ENCODE measurements around the gene SCN2A.

SCN2A gene

DNA sequence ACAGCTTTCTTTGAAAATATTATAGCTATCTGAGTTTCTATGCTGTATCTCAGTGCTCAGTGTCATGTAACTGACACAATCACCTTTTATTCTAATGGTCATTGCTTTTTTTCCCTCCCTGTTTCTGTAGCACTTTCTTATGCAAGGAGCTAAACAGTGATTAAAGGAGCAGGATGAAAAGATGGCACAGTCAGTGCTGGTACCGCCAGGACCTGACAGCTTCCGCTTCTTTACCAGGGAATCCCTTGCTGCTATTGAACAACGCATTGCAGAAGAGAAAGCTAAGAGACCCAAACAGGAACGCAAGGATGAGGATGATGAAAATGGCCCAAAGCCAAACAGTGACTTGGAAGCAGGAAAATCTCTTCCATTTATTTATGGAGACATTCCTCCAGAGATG, 56.4 kb downstream of the SCN2A start (continued):
- TF ChIP-seq ZNF560 (tag by site-specific recombination; IDR thresholded peaks at IDR 0.05; ENCODE audit: borderline replicate concordance), result no peak
- TF ChIP-seq ZFHX2 (tag by site-specific recombination; conservative IDR thresholded peaks at IDR 0.05), result no peak
- no peak for TF ChIP-seq GLIS2 (tag by site-specific recombination; IDR thresholded peaks at IDR 0.05)
- TF ChIP-seq ZNF211 (tag by site-specific recombination; IDR thresholded peaks at IDR 0.05; ENCODE audit: low read depth), result no peak

DNA sequence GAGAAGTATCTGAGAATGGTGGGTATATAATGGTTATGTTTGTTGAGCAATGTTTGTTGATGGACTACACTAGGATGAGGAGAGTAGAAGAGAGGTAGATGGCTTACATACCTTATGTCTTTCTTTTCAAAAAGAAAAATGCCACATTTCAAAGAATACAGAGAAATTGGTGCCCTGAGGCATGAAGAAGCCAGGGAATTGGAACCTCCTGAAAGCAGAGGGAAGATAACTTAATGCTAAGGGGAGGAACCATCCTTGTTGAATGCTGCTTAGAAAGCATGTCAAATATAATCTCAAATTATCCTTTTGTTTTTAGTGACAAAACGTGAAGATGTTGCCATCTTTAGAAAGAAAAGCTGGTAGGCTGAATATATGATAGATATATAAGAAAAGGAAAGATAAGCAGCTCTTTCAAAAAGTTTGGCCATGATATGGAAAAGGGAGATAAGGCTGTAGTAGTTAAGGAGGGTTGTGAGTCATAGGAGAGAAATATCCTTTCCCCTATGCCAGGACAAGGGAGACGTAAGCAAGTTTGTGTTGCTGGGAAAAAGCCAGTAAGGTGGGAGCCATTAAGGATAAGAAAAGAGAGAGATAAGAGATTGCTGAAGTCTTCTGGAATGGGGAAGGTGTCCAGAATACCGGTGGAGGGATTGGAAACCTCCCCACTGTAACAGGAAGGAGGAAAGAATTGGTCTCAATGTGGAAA, 66.3 kb downstream of the SCN2A start:
- Histone ChIP-seq H3K27ac (ENCODE audit: extremely low read depth, low read depth, low read length) (no peak overlapping the region), H3K4me3 (ENCODE audit: low read depth, low read length) (no peak overlapping the region), H3K36me3 (ENCODE audit: control insufficient read depth in 2 of 2, insufficient read depth in 1 of 2, low read length in 2 of 2) (no peaks in the 10 kb centered on the region), H3K9me3 (ENCODE audit: control insufficient read depth, insufficient read depth, low read depth, low read length) (no peaks in the 10 kb centered on the region), H3K4me1 (ENCODE audit: control insufficient read depth, insufficient read depth, low read length) (no peaks in the 10 kb centered on the region)
- ChIA-PET CTCF (interaction anchor here (0.6 to 2.8 kb wide), 15 partner anchors 10 to 401 kb away, joined by 3 to 17 read pairs (median 4); partner anchors contain the start of gene SCN2A), POLR2A (no interaction called here)
- TF ChIP-seq TCF7L2 (IDR thresholded peaks at IDR 0.05; ENCODE audit: borderline replicate concordance, low read depth, low read length) (no peak), SCRT1 (tag by site-specific recombination; IDR thresholded peaks at IDR 0.05; ENCODE audit: borderline replicate concordance) (no peak), ZNF664 (tag by site-specific recombination; IDR thresholded peaks at IDR 0.05) (no peak), ZNF324 (tag by site-specific recombination; IDR thresholded peaks at IDR 0.05) (no peak), ZNF18 (tag by site-specific recombination; IDR thresholded peaks at IDR 0.05) (no peak), OVOL3 (tag by site-specific recombination; IDR thresholded peaks at IDR 0.05) (no peak), ZNF701 (tag by site-specific recombination; IDR thresholded peaks at IDR 0.05) (no peak), ZNF174 (tag by site-specific recombination; IDR thresholded peaks at IDR 0.05) (no peak), SP7 (tag by site-specific recombination; IDR thresholded peaks at IDR 0.05) (no peak), KLF7 (tag by site-specific recombination; IDR thresholded peaks at IDR 0.05; ENCODE audit: borderline replicate concordance) (no peak)

- TF ChIP-seq ZNF830 (tag by site-specific recombination; IDR thresholded peaks at IDR 0.05; ENCODE audit: low read depth), result no peak
- POLR2A ChIA-PET, result no interaction called here
- H3K36me3 ChIP-seq (ENCODE audit: control insufficient read depth in 2 of 2, insufficient read depth in 1 of 2, low read length in 2 of 2), result no peaks in the 10 kb centered on the region
These were observed 68.1 kb downstream of the SCN2A start for GRCh38 chr2:165307317-165307716.

GRCh38 chr2:165311949-165312348, 72.7 kb downstream of the SCN2A start:
- TF ChIP-seq ZNF670 (tag by site-specific recombination; IDR thresholded peaks at IDR 0.05; ENCODE audit: low read depth) (no peak), ZFHX2 (tag by site-specific recombination; conservative IDR thresholded peaks at IDR 0.05) (peak; percentile 39), SP2 (tag by site-specific recombination; IDR thresholded peaks at IDR 0.05) (no peak), EGR2 (tag by site-specific recombination; IDR thresholded peaks at IDR 0.05; ENCODE audit: low read depth) (peak; percentile 54), ZXDB (tag by site-specific recombination; IDR thresholded peaks at IDR 0.05) (no peak), ZNF561 (tag by site-specific recombination; IDR thresholded peaks at IDR 0.05; ENCODE audit: borderline replicate concordance) (no peak), ZNF677 (tag by site-specific recombination; IDR thresholded peaks at IDR 0.05) (no peak), ZNF701 (tag by site-specific recombination; IDR thresholded peaks at IDR 0.05) (no peak), REST (tag by site-specific recombination; IDR thresholded peaks at IDR 0.05) (no peak), SCRT1 (tag by site-specific recombination; IDR thresholded peaks at IDR 0.05; ENCODE audit: borderline replicate concordance) (no peak), YY2 (tag by site-specific recombination; IDR thresholded peaks at IDR 0.05) (no peak)
- TF ChIP-seq, protein P1, sequence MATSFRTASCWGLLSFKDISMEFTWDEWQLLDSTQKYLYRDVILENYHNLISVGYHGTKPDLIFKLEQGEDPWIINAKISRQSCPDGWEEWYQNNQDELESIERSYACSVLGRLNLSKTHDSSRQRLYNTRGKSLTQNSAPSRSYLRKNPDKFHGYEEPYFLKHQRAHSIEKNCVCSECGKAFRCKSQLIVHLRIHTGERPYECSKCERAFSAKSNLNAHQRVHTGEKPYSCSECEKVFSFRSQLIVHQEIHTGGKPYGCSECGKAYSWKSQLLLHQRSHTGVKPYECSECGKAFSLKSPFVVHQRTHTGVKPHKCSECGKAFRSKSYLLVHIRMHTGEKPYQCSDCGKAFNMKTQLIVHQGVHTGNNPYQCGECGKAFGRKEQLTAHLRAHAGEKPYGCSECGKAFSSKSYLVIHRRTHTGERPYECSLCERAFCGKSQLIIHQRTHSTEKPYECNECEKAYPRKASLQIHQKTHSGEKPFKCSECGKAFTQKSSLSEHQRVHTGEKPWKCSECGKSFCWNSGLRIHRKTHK (tag by site-specific recombination; IDR thresholded peaks at IDR 0.05), result no peak
- H3K27ac ChIP-seq (ENCODE audit: extremely low read depth, low read depth, low read length), result no peak overlapping the region
- no peaks in the 10 kb centered on the region for H3K4me1 ChIP-seq (ENCODE audit: control insufficient read depth, insufficient read depth, low read length)
- POLR2A ChIA-PET, result no interaction called here
- no peak overlapping the region for H3K4me3 ChIP-seq (ENCODE audit: low read depth, low read length)
- CTCF ChIA-PET, result interaction anchor here (1.7 kb wide), 1 partner anchor 73 kb away, joined by 9 read pairs; the partner anchor contains the start of gene SCN2A
- no peaks in the 10 kb centered on the region for H3K9me3 ChIP-seq (ENCODE audit: control insufficient read depth, insufficient read depth, low read depth, low read length)
- H3K36me3 ChIP-seq (ENCODE audit: control insufficient read depth in 2 of 2, insufficient read depth in 1 of 2, low read length in 2 of 2), result no peaks in the 10 kb centered on the region

More at GRCh38 chr2:165307317-165307716, 68.1 kb downstream of the SCN2A start:
- Histone ChIP-seq H3K27ac (ENCODE audit: extremely low read depth, low read depth, low read length) (no peak overlapping the region), H3K4me1 (ENCODE audit: control insufficient read depth, insufficient read depth, low read length) (no peaks in the 10 kb centered on the region), H3K4me3 (ENCODE audit: low read depth, low read length) (no peak overlapping the region), H3K9me3 (ENCODE audit: control insufficient read depth, insufficient read depth, low read depth, low read length) (no peaks in the 10 kb centered on the region)
- CTCF ChIA-PET, result no interaction called here
